ENCODE data around the gene EXD3.

Gene EXD3

DNA sequence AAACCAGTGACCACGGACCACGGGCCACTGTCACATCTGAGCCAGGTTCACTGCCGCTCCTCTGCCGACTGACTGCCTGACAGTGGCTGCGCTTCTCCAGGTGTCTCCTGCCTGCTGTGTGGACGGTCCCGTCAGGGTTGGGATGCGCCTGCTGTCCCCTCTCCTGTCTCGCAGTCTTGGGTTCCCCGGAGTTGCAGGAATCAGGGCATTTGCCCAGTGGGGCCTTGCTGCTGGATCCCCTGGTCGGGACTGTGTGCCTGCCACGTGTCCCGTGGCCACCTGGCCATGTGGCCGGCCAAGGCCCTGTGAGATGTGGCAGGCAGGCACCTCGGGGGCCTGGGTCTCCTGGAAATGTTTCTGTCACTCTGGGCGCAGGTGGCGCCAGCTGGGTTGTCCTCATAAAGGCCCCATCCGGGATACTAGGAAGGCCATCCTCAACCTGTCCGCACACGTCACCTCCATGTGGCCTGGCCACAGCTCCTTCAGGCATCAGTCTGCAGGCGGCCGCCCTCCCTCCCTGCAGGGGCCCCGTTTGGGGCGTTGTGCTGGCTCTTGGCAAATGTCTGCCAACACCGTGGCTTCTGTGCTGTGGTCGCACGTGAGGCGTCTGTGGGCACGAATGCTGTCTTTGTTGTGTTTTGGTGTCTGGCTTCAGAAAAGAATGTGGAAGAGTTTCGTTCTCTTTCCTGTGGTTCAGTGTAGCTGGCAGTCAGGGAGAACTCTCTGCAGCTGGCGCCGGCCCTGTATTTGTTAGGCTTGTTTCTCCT lies 151.8 kb downstream of the EXD3 start:
- H3K27ac ChIP-seq, result no peak overlapping the region
- no peak for DNase-seq (ENCODE audit: low spot score)
- TF ChIP-seq, protein P1, sequence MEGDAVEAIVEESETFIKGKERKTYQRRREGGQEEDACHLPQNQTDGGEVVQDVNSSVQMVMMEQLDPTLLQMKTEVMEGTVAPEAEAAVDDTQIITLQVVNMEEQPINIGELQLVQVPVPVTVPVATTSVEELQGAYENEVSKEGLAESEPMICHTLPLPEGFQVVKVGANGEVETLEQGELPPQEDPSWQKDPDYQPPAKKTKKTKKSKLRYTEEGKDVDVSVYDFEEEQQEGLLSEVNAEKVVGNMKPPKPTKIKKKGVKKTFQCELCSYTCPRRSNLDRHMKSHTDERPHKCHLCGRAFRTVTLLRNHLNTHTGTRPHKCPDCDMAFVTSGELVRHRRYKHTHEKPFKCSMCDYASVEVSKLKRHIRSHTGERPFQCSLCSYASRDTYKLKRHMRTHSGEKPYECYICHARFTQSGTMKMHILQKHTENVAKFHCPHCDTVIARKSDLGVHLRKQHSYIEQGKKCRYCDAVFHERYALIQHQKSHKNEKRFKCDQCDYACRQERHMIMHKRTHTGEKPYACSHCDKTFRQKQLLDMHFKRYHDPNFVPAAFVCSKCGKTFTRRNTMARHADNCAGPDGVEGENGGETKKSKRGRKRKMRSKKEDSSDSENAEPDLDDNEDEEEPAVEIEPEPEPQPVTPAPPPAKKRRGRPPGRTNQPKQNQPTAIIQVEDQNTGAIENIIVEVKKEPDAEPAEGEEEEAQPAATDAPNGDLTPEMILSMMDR (IDR thresholded peaks at IDR 0.05), result no peak
- no peak overlapping the region for H3K4me3 ChIP-seq

DNA sequence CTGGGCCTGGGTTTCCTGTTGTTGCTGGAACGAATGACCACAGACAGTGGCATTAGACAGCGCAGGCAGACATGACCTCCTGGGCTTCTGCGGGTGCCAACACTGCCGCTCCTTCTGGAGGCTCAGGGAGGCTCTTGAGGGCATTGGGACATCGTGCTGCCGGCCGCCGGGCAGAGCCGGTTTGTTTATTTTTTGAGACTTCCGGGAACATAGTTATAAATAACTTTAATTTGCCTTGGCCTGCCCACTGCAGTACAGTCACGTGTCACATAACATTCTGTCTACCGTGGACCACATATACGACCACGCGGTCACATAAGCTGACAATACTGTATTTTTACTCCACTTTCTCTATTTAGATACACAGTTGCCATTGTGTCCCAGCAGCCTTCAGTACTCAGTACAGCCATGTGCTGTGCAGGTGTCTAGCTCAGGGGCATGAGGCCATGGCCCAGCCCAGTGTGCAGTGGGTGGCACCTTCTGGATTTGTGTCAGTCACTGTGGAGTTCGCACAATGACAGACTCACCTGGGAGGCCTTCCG lies 153.7 kb downstream of the EXD3 start:
- Histone ChIP-seq H3K4me3 (peak overlapping the region; percentile 7), H3K27ac (peak overlapping the region; percentile 57 to 77)
- no peak for DNase-seq (ENCODE audit: low spot score)
- TF ChIP-seq, protein P1 (IDR thresholded peaks at IDR 0.05), result no peak

DNA sequence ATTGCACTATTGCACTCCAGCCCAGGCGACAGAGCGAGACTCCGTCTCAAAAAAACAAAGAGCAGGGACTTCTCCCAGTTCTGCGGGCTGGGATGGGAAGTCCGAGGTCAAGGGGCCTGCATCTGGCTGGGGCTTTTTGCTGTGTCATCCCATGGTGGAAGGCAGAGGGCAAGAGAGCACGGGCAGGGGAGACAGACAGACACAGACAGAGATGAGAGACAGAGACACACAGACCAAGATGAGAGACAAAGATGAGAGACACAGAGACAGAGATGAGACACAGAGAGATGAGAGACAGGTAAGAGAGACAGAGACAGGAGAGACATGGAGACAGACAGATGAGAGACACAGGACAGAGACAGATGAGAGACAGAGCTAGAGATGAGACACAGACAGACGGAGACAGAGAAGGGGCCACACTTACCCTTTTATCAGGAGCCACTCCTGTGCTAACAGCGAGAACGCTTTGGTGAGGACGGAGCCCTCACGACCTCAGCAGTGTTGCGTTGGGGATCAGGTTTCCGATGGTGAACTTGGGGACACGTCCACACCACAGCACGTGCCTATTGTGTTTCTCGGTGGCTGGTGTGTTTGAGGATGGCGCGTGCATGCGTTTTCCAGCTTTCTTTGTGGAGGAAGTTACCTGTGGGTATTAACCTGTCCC lies 154.3 kb downstream of the EXD3 start:
- H3K4me3 ChIP-seq, result peak overlapping the region; percentile 7
- H3K27ac ChIP-seq, result peak overlapping the region; percentile 21 to 77
- DNase-seq (ENCODE audit: low spot score), result no peak
- TF ChIP-seq, protein P1 (IDR thresholded peaks at IDR 0.05), result no peak

DNA sequence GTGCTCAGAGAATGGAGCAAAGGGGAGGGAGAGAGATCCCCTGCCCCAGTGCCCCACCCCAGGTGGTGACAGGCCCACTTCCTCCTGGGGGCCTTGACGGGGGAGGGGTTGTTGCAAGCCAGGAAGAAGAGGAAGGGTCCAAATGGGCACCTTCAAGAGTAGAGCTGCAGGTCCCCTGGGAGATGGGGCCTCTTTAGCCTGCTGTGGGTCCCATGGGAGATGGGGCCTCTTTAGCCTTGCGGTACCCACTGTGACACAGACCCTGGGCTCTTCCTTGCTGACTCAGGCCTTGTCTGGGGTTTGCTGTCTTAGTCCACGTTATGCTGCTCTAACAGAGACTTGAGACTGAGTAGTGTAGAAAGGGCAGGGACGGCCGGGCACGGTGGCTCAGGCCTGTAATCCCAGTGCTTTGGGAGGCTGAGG lies 155.0 kb downstream of the EXD3 start:
- TF ChIP-seq, protein P1 (IDR thresholded peaks at IDR 0.05), result no peak
- DNase-seq (ENCODE audit: low spot score), result no peak
- Histone ChIP-seq H3K4me3 (no peak overlapping the region), H3K27ac (peak overlapping the region; percentile 21 to 77)

DNA sequence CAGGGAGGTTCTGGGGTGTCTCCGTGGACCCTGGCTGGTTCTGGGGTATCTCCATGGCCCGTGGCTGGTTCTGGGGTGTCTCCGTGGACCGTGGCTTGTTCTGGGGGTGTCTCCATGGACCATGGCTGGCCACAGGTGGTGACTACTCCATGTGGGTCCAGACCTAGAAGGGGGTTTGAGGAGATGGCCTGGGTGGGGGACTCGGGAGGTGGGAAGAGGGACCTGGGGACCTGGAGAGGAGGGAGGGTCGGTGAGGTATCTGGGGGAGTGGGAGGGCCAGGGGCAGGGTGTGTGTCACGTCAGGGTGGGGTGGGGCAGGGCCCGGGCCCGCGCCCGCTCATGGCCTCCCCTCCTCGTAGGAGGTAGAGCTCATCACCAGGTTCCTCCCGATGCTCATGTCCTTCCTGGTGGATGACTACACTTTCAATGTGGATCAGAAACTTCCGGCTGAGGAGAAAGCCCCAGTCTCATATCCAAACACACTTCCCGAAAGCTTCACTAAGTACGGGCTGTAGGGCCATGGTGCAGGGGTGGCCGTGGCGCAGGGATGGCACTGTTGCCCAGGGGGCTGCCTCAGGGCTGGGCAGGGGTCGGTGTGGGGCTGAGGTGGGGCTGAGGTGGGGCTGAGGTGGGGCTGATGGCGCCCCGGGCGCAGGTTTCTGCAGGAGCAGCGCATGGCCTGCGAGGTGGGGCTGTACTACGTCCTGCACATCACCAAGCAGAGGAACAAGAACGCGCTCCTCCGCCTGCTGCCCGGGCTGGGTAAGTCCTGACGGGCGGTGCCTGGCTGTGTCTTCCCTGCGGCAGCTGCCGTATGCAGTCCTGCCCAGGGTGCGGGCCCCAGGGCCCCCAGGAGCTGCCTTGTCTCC lies 156.1 kb downstream of the EXD3 start:
- TF ChIP-seq, protein P1 (IDR thresholded peaks at IDR 0.05), result no peak
- H3K27ac ChIP-seq, result no peak overlapping the region
- DNase-seq (ENCODE audit: low spot score), result no peak
- H3K4me3 ChIP-seq, result no peak overlapping the region

DNA sequence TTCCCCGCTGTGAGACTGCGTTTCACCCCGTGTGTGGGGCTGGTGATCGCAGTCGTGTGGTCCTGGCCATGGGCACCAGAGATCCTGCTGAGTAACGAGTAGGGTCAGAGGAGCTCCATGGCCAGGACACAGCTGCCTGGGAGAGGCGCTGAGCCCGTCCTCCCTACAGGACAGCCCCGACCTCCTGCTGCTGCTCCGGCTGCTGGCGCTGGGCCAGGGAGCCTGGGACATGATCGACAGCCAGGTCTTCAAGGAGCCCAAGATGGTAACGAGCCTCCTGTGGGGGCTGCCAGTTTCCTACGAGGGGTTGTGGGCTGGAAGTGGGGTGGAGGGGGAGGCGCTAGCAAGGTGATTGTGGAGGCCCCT lies 156.8 kb downstream of the EXD3 start:
- Histone ChIP-seq H3K27ac (no peak overlapping the region), H3K4me3 (no peak overlapping the region)
- DNase-seq (ENCODE audit: low spot score), result no peak
- TF ChIP-seq, protein P1 (IDR thresholded peaks at IDR 0.05), result no peak
